GM23338 (cell line): ENCODE results near the gene GNA15. TPM values are rescaled to one million over a fixed set of nuclear protein-coding genes. Genes with fewer than 3 reads are reported as not detected.

Experiments used
- ATAC-seq: fragments of 200-7000 bp; cut with Tn5 transposase; 3 replicates; pipeline ENCODE4 v1.9.1; 2020
- DNase-seq: peaks from one replicate; pipeline ENCODE4 v3.0.0-alpha.2; 2015; ENCODE audit warnings: low spot score
- H2AFZ ChIP-seq: fragments of 200-600 bp; sonication (generic); 2 replicates; pipeline ENCODE4 v1.8.0; 2016; ENCODE audit warnings: antibody characterized with exemption, mild to moderate bottlenecking, moderate library complexity
- H3F3A ChIP-seq: fragments of 200-600 bp; sonication (generic); replicated peaks from 2 replicates; pipeline ENCODE4 v1.8.0; 2017; ENCODE audit warnings: antibody characterized with exemption, mixed run types, low read depth
- H3K27ac ChIP-seq: fragments of 200-600 bp; sonication (generic); 2 replicates; pipeline ENCODE4 v1.6.1; 2016; ENCODE audit warnings: low read depth
- H3K27me3 ChIP-seq: fragments of 200-600 bp; sonication (generic); 2 replicates; pipeline ENCODE4 v1.8.0; 2016; ENCODE audit warnings: mild to moderate bottlenecking, mixed run types, moderate library complexity; ENCODE audit not compliant: insufficient read depth
- H3K36me3 ChIP-seq: fragments of 200-600 bp; sonication (generic); 2 replicates; pipeline ENCODE4 v1.8.0; 2016; ENCODE audit warnings: mild to moderate bottlenecking; ENCODE audit not compliant: insufficient read depth
- H3K4me1 ChIP-seq: fragments of 200-600 bp; sonication (generic); 2 replicates; pipeline ENCODE4 v1.8.0; 2016; ENCODE audit warnings: mild to moderate bottlenecking, moderate library complexity; ENCODE audit not compliant: insufficient read depth
- H3K4me2 ChIP-seq: fragments of 200-600 bp; sonication (generic); 2 replicates; pipeline ENCODE4 v1.7.1; 2017; ENCODE audit warnings: mixed run types
- H3K4me3 ChIP-seq: fragments of 200-600 bp; sonication (generic); 2 replicates; pipeline ENCODE4 v1.6.1; 2016; ENCODE audit warnings: mixed run types
- H3K79me2 ChIP-seq: fragments of 200-600 bp; sonication (generic); replicated peaks from 2 replicates; pipeline ENCODE4 v1.8.0; 2017; ENCODE audit warnings: mild to moderate bottlenecking; ENCODE audit not compliant: insufficient read depth
- H3K9me2 ChIP-seq: fragments of 200-600 bp; sonication (generic); 2 replicates; pipeline ENCODE4 v1.8.0; 2017; ENCODE audit not compliant: insufficient read depth
- H4K20me1 ChIP-seq: fragments of 200-600 bp; sonication (generic); replicated peaks from 2 replicates; pipeline ENCODE4 v1.8.0; 2017; ENCODE audit warnings: mild to moderate bottlenecking; ENCODE audit not compliant: insufficient read depth
- H3K27ac Mint-ChIP-seq: 2 replicates; pipeline ENCODE4 v1.8.0; 2020; ENCODE audit warnings: inconsistent platforms, mild to moderate bottlenecking, moderate library complexity, mixed read lengths
- H3K27me3 Mint-ChIP-seq: 3 replicates; pipeline ENCODE4 v1.8.0; 2022; ENCODE audit warnings: low read depth, mild to moderate bottlenecking, moderate library complexity, mixed read lengths, inconsistent platforms; ENCODE audit not compliant: insufficient read depth, poor library complexity
- H3K36me3 Mint-ChIP-seq: 3 replicates; pipeline ENCODE4 v1.8.0; 2021; ENCODE audit warnings: low read depth, mild to moderate bottlenecking, inconsistent platforms, moderate library complexity, mixed read lengths
- H3K4me1 Mint-ChIP-seq: 3 replicates; pipeline ENCODE4 v1.8.0; 2020; ENCODE audit warnings: mild to moderate bottlenecking, inconsistent platforms, mixed read lengths
- H3K4me3 Mint-ChIP-seq: 3 replicates; pipeline ENCODE4 v1.8.0; 2021; ENCODE audit warnings: moderate library complexity, mild to moderate bottlenecking, inconsistent platforms, mixed read lengths
- H3K9me3 Mint-ChIP-seq: 3 replicates; pipeline ENCODE4 v1.8.0; 2020; ENCODE audit warnings: moderate library complexity, mild to moderate bottlenecking, inconsistent platforms, mixed read lengths
- ETS1 ChIP-seq: IDR thresholded peaks from 2 replicates; pipeline ENCODE4 v1.6.1; 2016; ENCODE audit warnings: antibody characterized with exemption
- EZH2 ChIP-seq: fragments of 200-600 bp; sonication (generic); IDR thresholded peaks from one replicate; pipeline ENCODE4 v1.8.0; 2017; ENCODE audit warnings: antibody characterized with exemption, mild to moderate bottlenecking, low read depth; ENCODE audit not compliant: unreplicated experiment
- EZH2phosphoT487 ChIP-seq: fragments of 200-600 bp; sonication (generic); IDR thresholded peaks from one replicate; pipeline ENCODE4 v1.8.1; 2018; ENCODE audit warnings: antibody characterized with exemption; ENCODE audit not compliant: unreplicated experiment
- REST ChIP-seq: IDR thresholded peaks from one replicate; pipeline ENCODE4 v1.6.1; 2018; ENCODE audit warnings: antibody characterized with exemption; ENCODE audit not compliant: unreplicated experiment
- ZNF114 ChIP-seq: fragments of 250-450 bp; sonication (Bioruptor Pico); IDR thresholded peaks from 2 replicates; pipeline ENCODE4 v1.5.0; 2020; ENCODE audit warnings: mild to moderate bottlenecking, moderate library complexity
- ZNF462 ChIP-seq: fragments of 250-450 bp; sonication (Bioruptor Pico); IDR thresholded peaks from 2 replicates; pipeline ENCODE4 v1.5.0; 2020; ENCODE audit warnings: mild to moderate bottlenecking, moderate library complexity
- polyA plus RNA-seq: library from polyadenylated mRNA; unstranded; fragments of >200 nt; fragmentation: Nextera tagmentation; extraction: Ambion mirVana; gene quantifications from 2 replicates; pipeline ENCODE4 v1.2.1, GENCODE V29; 2016
- total RNA-seq: library from RNA; depleted of rRNA; stranded (reverse); fragments of >200 nt; shearing (Covaris generic); gene quantifications from 2 replicates; pipeline ENCODE4 v1.2.3, GENCODE V29; 2014
- TF ChIP-seq, protein P1 (sequence below), 2 experiments: fragments of 200-600 bp in 1 of 2; sonication (generic) in 1 of 2; conservative IDR thresholded peaks; 2 replicates each; pipeline versions ENCODE4 v1.5.1 to v1.6.1; 2016 to 2017; ENCODE audit warnings: antibody characterized with exemption in 2 of 2, low read depth in 2 of 2, mild to moderate bottlenecking in 2 of 2, moderate library complexity in 1 of 2

The GNA15 gene
- total and polyA plus RNA-seq, 2 experiments from 2014 or later: 0.14 to 0.31 TPM

GRCh38 chr19:3102239-3103140 is 33.3 kb upstream of the GNA15 start:
- Histone ChIP-seq H3K9me2 (no peaks in the 10 kb centered on the region), H2AFZ (no peak overlapping the region), H3K36me3 (no peaks in the 10 kb centered on the region), H3F3A (no peaks in the 10 kb centered on the region), H3K27me3 (no peaks in the 10 kb centered on the region), H3K4me3 (no peak overlapping the region), H3K4me2 (no peak overlapping the region), H3K4me1 (no peaks in the 10 kb centered on the region), H4K20me1 (peaks cover 3% of the 10 kb centered on the region), H3K27ac (no peak overlapping the region), H3K79me2 (peaks cover 77% of the 10 kb centered on the region)
- H3K36me3 Mint-ChIP-seq: no peaks in the 10 kb centered on the region
- no peak for TF ChIP-seq EZH2phosphoT487
- TF ChIP-seq, protein P1, sequence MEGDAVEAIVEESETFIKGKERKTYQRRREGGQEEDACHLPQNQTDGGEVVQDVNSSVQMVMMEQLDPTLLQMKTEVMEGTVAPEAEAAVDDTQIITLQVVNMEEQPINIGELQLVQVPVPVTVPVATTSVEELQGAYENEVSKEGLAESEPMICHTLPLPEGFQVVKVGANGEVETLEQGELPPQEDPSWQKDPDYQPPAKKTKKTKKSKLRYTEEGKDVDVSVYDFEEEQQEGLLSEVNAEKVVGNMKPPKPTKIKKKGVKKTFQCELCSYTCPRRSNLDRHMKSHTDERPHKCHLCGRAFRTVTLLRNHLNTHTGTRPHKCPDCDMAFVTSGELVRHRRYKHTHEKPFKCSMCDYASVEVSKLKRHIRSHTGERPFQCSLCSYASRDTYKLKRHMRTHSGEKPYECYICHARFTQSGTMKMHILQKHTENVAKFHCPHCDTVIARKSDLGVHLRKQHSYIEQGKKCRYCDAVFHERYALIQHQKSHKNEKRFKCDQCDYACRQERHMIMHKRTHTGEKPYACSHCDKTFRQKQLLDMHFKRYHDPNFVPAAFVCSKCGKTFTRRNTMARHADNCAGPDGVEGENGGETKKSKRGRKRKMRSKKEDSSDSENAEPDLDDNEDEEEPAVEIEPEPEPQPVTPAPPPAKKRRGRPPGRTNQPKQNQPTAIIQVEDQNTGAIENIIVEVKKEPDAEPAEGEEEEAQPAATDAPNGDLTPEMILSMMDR (conservative IDR thresholded peaks at IDR 0.05; ENCODE audit: low read depth in 2 of 2): 0 out of 4 replicates have a peak, but pooled peaks of 1 of the 2 experiments have one; percentile 9
- TF ChIP-seq ZNF114 (CRISPR knock-in tag): no peak
- no peak for TF ChIP-seq ETS1
- H3K4me1 Mint-ChIP-seq: peaks cover 16% of the 10 kb centered on the region; the same call in 2 of the 3 replicates
- H3K9me3 Mint-ChIP-seq: no peaks in the 10 kb centered on the region
- H3K4me3 Mint-ChIP-seq: no peak overlapping the region
- peaks cover 10% of the 10 kb centered on the region for H3K27me3 Mint-ChIP-seq
- no peak overlapping the region for H3K27ac Mint-ChIP-seq
- ATAC-seq (no peak), DNase-seq (no peak)

- Histone ChIP-seq H3K79me2 (peaks cover 66% of the 10 kb centered on the region), H2AFZ (no peak overlapping the region), H3F3A (no peaks in the 10 kb centered on the region), H3K27ac (no peak overlapping the region), H3K9me2 (no peaks in the 10 kb centered on the region), H3K4me3 (no peak overlapping the region), H3K36me3 (no peaks in the 10 kb centered on the region), H3K4me2 (no peak overlapping the region), H3K4me1 (0 out of 2 replicates have a peak, but pooled peaks cover 4% of the 10 kb centered on the region), H3K27me3 (no peaks in the 10 kb centered on the region), H4K20me1 (peaks cover 3% of the 10 kb centered on the region)
- Mint-ChIP-seq H3K27me3 (peaks cover 14% of the 10 kb centered on the region), H3K36me3 (no peaks in the 10 kb centered on the region), H3K4me1 (peaks cover 27% of the 10 kb centered on the region), H3K4me3 (no peak overlapping the region), H3K9me3 (no peaks in the 10 kb centered on the region; the same call in 2 of the 3 replicates), H3K27ac (peak overlapping the region; percentile 31; the same call in 1 of the 2 replicates)
- ATAC-seq (no peak), DNase-seq (no peak)
- TF ChIP-seq EZH2 (no peak), ZNF462 (CRISPR knock-in tag) (no peak), REST (no peak)
These were observed 31.2 kb upstream of the GNA15 start for GRCh38 chr19:3104708-3104983.
